HG02759 (cell line): ENCODE results near the gene KRT9.
"Not testable (repeated sequence)": the region's sequence is repeated elsewhere in the genome, so short reads cannot be mapped to it uniquely, and the experiment has no call there.

Experiments
- ATAC-seq: cut with Tn5 transposase; IDR thresholded peaks from one replicate; pipeline ENCODE4 v1.9.1; 2021; ENCODE audit warnings: mild to moderate bottlenecking, moderate library complexity; ENCODE audit not compliant: unreplicated experiment

KRT9 gene

DNA sequence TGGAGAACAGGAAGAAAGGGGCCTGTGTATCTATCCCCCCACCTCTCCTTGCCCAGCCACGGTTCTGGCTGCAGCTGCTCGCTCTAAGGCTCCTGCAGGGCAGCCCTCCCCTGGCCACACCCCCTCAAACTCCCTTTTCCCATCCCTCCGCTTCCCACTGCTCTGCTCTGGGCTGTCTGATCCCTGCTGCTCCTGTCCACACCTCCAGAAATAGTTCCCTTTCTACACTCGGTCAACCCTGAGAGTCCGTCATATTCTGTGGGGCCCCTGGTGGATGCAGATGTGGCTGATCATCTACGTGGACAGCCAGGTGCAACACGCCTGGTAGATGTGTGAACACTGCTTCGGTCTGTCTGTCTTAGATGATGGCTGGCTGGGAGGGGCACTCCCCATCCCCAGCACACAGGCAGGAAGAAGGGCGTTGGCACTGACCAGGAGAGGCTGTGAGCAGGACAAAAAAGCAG lies 24.4 kb downstream of the KRT9 start:
- no peak for ATAC-seq

DNA sequence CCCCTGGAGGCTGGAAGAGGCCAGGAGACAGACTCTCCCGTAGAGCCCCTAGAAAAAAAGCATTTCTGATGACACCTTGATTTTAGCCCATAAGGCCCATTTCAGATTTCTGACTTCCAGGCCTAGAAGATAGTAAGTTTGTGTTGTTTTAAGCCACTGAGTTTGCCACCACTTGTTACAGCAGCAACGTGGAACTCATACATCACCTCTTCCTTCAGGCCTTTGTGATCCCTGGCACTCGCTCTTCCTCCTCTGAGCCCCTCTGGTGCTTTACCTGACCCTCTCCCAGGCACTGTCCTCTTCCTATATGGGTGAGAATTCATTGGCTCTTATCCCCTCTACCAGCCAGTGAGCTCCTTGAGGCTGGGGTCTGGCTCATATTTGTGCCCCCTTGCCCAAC lies 25.0 kb downstream of the KRT9 start:
- ATAC-seq, result no peak

DNA sequence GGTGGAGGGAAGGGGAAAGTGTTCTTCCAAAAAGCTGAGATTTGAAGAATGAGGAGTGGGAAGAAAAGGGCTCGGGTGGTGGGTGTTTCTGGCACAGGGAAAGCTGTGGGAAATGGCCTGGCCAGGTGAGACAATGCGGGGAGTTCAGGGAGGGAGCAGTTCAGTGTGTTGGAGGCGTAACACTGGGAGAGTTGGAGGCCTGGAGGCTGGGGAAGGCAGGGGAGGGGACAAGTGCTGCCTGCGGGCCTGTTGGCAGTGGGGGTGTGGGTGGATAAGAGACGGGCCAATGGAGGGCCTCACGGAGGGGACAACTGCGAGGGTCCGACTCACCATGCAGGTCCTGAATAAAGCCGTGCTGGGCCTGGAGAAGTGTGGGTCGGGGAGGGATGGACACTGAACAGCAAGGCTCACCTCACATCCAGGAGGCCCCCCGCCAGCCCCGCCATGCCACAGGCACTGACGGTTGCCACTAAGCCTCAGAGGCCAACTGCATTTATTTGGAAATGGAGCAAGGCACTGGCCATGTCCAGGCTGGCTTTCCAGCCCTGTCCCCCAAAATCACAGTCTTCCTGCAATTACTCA lies 25.9 kb downstream of the KRT9 start:
- ATAC-seq, result no peak

DNA sequence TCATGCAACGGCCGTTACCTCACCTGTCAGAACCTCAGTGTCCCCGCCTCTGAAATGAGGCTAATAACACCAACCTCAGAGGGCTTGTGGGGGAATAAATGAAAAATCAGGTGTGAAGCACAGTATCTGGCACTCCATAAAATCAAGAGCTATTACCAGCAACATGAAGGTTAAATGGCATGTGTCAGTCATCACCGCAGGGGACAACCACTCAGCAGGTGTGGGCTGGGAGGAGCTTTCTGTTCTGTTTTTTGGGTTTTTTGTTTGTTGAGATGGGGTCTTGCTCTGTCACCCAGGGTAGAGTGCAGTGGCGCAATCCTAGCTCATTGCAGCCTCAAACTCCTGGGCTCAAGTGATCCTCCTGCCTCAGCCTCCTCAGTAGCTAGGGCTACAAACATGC lies 26.9 kb downstream of the KRT9 start:
- no peak for ATAC-seq

DNA sequence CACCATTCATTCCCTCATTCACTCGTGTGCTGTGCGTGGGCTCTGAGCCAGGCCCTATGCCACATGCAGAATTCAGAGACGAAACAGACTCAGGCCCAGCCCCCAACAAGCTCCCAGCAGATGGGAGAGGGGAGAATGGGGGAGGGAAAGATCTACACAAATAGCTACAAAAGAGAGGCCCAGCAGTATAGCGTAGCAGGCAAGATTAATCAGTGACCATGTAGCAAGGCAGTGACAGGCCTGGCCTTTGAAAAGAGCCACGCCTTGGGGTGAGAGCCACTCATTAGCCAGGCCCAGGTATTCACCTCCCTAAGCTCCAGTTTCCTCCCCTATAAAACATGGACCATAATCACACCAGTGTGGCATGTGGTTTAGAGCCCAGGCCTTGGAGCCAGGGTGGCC lies 27.4 kb downstream of the KRT9 start:
- no peak for ATAC-seq

DNA sequence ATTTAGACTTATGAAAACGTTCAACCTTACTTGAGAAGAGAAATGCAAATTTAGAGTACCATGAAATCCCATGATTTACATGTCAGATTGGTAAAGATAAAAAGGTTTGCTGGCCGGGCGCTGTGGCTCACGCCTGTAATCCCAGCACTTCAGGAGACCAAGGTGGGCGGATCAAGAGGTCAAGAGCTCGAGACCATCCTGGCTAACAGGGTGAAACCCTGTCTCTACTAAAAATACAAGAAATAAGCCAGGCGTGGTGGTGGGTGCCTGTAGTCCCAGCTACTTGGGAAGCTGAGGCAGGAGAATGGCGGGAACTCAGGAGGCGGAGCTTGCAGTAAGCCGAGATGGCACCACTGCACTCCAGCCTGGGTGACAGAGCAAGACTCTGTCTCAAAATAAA lies 29.1 kb downstream of the KRT9 start:
- not testable (repeated sequence) for ATAC-seq

DNA sequence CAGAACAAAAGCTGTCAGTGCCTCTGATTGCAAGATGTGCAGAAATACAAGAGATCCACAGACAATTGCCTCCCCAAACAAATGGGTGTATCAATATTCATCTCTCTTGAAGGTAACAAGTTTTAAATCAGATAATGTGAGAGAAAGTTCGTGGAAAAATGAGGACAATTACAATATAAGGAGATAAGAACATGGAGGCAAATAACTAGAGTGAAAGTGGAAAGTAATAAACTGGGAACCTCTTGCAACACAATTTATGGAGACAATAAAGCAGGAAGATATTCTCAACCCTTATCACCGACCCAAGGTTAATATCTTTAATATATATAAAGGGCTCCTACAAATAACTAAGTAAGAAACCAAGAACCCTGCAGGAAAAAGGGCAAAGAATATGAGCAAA lies 29.5 kb downstream of the KRT9 start:
- ATAC-seq, result no peak

DNA sequence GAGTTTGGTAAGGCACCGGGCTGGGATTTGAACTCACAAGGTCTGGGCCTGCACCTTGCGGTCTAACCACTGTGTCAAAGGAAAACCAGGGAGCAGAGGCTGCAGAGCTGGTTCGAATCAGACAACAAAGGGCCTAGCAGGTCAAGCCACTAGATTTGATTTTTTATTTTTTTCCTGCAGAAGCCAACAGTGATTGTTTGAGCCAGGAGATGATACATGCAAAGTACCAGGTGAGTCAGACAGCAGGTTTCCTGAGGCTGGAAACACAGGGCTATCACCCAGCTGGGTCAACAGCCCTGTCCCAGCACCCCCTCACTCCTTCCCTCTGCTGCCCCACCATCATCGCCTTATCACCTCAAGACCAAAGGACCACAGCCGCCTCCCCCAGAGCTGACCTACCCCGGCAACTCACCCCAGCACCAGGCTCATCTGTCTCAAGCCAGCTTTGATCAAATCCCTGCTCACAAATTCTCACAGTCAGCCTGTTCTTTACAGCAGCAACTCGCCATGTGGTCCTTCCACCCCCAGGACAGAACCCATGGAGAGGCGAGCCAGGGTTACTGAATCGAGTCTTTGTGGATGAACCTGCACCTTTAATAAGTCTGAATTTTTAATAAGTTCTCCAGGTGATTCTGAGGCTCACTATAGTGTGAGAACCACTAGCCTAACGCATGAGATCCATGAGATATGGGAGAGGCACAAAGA lies 30.8 kb downstream of the KRT9 start:
- ATAC-seq, result no peak

DNA sequence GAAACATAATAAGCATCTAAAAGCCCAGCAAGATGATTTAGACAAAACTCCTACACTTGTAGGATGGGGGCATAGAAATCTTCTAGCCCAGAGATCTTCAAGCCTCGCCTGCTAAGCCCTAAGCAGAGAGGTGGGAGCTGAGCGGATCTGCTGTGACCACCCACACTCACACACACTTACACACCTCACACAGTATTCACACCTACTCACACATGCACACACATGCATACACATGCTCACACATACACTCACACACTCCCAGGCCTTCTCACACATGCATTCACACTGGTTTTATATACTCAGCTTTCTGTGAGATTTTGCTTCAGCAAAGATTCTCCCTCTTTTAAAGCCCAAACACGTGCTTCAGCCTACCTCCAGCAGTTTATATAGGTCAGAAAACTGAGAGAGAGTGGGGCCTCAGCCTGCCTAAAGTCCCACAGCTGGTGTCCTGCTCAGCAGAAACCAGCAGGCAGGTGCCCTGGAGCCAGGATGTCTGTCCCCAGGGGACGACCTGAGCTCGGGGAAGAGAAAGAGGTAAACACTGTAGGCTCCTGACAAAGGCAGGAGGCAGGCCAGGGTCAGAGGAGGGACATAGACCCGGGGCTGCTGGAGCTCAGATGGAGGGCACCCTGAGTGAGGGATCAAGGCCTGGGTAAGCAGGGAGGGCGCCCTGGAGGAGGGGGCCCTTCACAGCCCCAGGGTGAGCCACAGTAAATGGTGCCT lies 31.7 kb downstream of the KRT9 start:
- no peak for ATAC-seq

DNA sequence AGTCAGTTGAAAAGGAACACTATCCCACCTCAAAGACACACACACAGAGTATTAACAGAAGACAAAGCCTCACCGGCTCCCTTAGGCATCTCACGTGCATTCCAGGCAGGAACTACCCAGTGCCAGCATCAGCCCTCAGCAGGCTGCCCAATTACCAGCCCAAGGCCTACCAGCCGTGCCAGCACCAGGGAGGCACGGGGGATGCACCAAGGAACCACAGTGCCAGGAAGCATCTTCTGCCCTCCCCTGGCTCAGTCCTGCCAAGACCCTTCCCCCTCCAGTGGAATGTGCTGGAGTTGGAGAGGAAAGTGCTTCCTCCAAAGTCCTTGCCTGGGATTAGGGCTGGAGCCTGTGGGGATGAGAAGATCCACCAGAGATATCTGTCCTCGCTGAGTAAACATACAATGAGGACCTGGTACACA lies 32.8 kb downstream of the KRT9 start:
- ATAC-seq, result no peak

DNA sequence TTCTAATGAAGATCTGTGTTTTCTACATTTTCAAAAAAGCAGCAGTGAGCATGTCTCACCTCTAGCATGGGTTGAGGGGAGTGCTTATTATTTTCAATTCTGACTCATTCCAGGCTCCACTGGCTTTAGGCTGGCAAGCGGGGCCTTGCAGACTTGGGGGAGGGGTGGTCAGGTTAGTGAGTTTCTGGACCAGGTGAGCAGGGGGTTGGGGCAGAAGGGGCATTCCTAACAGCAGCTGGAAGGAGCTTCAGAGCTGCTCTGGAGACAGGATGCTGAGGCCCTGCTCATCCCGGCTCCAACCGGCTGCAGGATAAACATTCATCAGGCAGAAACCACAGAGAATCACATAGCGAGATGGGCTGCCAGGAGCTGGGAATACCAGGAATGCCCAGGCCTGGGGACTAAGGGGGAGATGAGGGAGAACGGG lies 33.3 kb downstream of the KRT9 start:
- no peak for ATAC-seq

DNA sequence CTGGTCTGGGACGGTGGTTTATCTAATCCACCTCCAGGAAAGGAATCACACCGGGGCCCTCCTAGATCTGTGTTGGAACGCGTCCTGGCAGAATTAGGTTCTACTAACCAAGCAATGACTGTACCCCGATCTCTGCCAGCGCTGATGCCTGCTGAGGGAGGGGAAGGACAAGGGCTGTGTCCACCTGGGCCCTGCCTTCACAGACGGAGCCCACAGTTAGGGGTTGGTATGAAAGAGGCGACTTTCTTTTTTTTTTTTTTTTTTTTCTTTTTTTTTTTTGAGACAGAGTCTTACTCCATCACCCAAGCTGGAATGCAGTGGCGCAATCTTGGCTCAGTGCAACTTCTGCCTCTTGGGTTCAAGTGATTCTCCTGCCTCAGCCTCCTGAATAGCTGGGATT lies 33.9 kb downstream of the KRT9 start:
- ATAC-seq, result no peak

DNA sequence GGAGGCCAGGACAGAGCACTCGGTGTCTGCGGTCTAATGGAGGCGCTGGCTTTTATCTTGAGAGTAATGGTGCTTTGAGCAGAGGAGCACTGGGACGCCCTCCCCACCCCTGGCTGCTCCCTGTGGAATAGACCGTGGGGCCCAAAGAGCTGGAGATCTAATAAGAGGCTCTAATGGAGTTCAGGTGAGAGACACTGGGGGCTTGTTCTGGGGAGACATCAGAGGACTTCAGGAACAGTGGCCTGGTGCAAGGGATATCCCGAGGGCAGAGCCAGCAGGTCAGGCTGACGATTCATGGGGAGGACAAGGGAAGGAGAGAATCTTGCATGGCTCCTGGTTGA lies 34.3 kb downstream of the KRT9 start:
- ATAC-seq, result no peak

DNA sequence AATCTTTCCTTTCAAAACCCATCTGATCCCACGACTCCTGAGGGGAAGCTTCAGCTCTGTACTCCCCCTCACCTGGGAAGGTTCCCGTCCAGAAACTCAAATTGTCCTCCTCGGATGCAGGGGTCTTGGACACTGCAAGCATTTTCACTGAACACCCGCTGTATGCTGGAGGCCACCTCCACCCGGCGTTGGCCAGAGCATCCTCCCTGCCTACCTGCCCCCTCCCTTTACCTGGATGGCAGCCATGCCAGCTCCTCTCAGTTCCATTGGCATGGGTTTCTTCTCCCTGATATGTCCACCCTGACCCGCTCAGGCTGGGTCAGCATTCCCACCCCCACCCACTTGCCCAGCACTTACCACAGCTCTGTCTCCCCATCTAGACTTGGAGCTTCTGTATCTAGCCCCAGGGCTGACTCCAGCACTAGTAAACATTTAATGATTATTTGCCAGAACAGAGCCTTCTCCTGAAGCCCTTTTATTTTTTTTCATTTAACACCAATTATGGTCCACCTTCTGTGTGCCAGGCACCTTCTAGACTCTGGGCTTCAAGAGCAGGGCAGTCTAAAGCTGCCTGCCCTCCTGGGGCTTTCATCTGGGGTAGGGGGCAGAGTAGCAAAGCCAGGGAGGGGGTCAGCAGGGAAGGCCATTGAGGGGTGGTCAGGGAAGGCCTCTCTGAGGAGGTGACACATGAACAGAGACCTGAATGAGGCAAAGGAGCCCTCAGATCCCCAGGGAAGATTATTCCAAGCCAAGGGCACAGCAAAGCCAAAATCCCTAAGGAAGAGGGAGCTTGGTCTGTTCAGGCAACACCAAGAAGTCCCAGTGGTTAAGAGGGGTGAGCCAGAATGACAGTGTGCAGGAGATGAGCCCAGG lies 34.9 kb downstream of the KRT9 start:
- ATAC-seq, result no peak

DNA sequence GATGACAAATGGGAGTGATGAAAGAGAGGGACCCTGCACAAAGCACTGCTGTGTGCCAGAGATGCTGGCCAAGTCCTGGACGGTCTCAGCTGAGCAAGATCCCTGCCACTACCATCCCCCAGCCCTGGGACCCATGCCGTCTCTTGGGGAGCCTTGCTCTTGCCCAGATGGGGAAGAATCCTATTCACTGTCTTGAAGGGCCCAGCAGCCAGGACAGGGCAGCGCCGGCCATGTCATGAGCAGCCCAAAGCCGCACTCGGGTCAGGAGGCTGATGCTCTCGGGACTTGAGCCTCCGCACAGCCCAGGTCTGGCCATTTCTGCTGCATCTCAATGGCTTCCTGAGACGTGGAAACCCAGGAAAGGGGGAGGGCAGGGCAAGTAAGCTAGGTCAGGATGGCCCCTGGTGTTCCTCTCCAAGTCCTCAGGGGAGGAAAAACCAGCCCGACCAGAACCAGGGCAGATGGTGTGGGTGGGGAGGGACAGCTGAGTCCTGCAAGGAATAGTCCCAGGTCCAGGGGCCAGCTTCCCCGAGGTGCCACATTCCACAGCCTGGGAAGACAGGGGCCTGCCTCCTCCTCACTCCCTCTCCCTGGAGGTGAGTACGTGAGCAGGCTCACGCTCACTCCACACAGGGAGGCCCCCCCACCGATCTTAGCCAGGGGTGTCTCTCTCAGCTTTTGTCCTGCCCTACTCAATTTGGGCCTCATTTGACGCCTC lies 35.9 kb downstream of the KRT9 start:
- no peak for ATAC-seq

DNA sequence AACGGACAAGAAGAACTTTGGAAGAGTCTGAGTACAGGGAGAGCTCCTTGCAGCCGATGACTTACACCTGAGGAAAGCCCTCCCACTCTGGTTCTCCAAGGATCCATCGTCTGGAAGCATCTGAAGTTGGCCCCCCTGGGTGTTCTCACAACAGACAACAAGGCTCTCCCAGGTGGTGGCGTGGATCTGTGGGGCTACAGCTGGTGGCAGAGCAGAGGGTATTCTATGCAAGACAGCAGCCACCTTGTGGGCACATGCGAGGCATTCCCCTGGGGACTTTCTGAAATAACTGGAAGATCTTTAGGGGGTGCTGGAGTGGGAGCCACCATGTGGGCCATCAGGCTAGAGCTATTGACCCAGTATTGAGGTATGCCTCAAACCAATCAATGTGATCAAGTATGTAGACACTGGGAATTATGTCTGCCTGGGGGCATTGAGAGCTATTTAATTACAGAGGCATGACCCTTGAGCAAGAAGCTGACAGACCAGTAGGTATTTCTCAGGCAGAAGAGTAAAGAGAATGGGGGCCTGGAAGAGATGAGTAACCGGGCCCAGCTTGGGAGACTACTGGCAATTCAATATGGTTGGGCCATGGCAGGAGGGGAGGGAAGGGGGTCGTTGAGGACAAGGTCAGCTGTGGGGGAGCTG lies 36.8 kb downstream of the KRT9 start:
- ATAC-seq, result no peak

DNA sequence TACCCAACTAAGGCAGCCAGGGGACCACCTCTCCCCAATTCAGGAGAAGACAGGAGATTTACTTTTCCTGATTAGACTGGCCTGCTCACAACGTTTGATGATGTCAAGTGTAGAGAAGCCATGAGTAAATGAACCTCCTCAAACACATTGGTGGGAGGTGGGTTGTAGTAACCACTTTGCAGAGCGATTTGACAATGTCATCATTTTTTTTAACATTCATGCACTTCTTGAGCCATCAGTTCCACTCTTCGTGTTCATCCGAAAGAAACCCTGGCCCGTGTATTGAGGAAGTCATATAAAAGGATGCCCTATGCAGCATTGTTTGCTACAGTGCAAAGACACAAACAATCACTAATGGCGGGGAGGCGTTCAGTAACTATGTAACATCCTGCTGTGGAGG lies 38.2 kb downstream of the KRT9 start:
- ATAC-seq, result no peak

DNA sequence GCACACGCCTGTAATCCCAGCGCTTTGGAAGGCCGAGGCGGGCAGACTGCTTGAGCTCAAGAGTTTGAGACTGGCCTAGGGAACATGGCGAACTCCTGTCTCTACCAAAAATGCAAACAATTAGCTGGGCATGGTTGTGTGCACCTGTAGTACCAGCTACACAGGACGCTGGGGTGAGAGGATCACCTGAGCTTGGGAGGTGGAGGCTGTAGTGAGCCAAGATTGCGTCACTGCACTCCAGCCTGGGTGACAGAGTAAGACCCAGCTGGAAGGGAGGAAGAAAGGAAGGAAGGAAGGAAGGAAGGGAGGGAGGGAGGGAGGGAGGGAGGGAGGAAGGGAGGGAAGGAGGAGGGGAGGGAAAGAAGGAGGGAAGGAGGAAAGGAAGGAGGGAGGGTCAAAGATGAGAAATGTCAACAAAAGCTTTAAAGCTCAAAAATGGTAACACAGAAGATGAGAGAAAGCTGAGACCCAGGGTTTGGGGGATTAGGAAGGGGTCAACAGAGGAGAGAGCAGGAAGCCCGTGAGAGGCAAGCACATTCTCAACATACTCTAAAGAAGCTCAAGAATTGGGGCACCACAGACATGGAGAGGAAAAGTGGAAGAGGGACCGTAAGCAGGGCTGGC lies 38.8 kb downstream of the KRT9 start:
- ATAC-seq, result no peak

DNA sequence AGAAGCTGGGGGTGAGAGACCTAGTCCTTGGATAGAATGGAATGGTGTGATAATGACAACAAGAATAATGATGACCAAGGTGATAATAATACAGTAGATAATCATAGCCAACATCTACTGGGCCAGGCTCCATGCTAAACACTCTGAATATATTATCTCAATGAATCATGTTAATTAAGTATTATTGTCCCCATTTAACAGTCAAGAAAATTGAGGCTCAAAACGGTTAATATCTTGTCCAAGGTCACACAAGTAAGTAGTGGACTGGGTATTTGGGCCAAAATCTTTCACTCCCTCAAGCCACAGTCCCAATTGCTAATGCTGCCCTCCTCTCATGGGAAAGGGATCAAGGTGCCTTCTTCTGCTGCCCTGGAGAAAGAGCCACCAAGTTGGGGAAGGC lies 39.9 kb downstream of the KRT9 start:
- no peak for ATAC-seq
